Spleen (tissue), 7 donors: Measurements from ENCODE around the gene AMPH.

Source experiments
- POLR2A ChIP-seq, 3 donors: fragments of 450-650 bp; IDR thresholded peaks; one replicate each; pipeline ENCODE4 v1.5.1; 2017; ENCODE audit warnings: antibody characterized with exemption in 3 of 3, mild to moderate bottlenecking in 1 of 3
- TF ChIP-seq, protein P1 (sequence below), 11 experiments: fragments of 200-600 bp in 7 of 11; fragments of 450-650 bp in 4 of 11; sonication (generic) in 4 of 11; IDR thresholded peaks in 8 of 11; conservative IDR thresholded peaks in 3 of 11; 1 replicate in 7 of 11; 2 replicates in 4 of 11; pipeline versions ENCODE4 v1.4.0 to v1.8.0; 2016 to 2021; ENCODE audit warnings: antibody characterized with exemption in 11 of 11, inconsistent platforms in 4 of 11, mild to moderate bottlenecking in 1 of 11
- donor health status: DM: no; HTN: no; CAD: no; lungs with moderate emphysema.
- donor health status: DM: no; HTN: no; CAD: no.
- donor health status: DM: no; HTN: no; CAD: no.

DNA sequence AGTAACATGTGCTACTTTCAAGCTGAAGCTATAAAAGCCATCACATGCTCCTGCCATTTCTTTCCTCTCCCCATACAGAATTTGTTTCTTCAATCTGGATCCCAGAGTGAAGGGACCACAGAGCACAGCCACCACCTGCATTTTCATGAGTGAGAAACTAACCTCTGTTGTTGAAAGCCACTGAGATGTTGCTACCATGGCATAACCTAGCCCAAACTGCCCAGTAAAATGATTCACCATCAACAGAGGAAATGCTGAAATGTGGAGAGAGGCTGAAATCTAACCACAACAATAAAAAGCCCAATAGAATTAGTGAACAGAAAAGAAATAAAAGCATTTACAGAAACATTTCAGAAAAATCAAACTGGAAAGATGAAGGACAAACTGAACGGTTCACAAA is 125.2 kb downstream of the AMPH start:
- TF ChIP-seq POLR2A (IDR thresholded peaks at IDR 0.05) = no peak
- TF ChIP-seq, protein P1, sequence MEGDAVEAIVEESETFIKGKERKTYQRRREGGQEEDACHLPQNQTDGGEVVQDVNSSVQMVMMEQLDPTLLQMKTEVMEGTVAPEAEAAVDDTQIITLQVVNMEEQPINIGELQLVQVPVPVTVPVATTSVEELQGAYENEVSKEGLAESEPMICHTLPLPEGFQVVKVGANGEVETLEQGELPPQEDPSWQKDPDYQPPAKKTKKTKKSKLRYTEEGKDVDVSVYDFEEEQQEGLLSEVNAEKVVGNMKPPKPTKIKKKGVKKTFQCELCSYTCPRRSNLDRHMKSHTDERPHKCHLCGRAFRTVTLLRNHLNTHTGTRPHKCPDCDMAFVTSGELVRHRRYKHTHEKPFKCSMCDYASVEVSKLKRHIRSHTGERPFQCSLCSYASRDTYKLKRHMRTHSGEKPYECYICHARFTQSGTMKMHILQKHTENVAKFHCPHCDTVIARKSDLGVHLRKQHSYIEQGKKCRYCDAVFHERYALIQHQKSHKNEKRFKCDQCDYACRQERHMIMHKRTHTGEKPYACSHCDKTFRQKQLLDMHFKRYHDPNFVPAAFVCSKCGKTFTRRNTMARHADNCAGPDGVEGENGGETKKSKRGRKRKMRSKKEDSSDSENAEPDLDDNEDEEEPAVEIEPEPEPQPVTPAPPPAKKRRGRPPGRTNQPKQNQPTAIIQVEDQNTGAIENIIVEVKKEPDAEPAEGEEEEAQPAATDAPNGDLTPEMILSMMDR (IDR thresholded peaks at IDR 0.05 in 8 of 11, conservative IDR thresholded peaks at IDR 0.05 in 3 of 11) = no peak
